A549 (cell line): ENCODE data around the gene ADK.

Source experiments
- SMC3 ChIP-seq: fragments of >200 bp; sonication (Bioruptor Twin); formaldehyde crosslinking; IDR thresholded peaks from 3 replicates; pipeline ENCODE4 v1.6.1; 2018; ENCODE audit warnings: inconsistent platforms
- TF ChIP-seq, protein P1 (sequence below): fragments of >200 bp; sonication (Bioruptor Twin); formaldehyde crosslinking; IDR thresholded peaks from 3 replicates; pipeline ENCODE4 v1.5.1; 2016

DNA sequence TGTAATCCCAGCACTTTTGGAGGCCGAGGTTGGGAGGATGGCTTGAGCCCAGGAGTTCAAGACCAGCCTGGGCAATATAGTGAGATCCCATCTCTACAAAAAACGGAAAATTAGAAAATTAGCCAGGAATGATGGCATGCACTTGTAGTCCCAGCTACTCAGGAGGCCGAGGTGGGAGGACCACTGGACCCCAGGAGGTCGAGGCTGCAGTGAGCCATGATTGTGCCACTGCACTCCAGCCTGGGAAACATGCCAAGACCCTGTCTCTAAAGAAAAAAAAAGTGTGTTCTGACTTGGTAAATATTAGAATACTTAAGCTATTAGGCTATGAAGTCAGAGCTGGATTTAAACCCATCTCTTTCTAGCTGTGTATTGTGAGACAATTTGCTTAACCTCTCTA lies 594.4 kb downstream of the ADK start:
- TF ChIP-seq, protein P1, sequence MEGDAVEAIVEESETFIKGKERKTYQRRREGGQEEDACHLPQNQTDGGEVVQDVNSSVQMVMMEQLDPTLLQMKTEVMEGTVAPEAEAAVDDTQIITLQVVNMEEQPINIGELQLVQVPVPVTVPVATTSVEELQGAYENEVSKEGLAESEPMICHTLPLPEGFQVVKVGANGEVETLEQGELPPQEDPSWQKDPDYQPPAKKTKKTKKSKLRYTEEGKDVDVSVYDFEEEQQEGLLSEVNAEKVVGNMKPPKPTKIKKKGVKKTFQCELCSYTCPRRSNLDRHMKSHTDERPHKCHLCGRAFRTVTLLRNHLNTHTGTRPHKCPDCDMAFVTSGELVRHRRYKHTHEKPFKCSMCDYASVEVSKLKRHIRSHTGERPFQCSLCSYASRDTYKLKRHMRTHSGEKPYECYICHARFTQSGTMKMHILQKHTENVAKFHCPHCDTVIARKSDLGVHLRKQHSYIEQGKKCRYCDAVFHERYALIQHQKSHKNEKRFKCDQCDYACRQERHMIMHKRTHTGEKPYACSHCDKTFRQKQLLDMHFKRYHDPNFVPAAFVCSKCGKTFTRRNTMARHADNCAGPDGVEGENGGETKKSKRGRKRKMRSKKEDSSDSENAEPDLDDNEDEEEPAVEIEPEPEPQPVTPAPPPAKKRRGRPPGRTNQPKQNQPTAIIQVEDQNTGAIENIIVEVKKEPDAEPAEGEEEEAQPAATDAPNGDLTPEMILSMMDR: no peak
- no peak for TF ChIP-seq SMC3
